Loucy (cell line): ENCODE data around the gene DDOST.
"Not testable (repeated sequence)": the region's sequence is repeated elsewhere in the genome, so short reads cannot be mapped to it uniquely, and the experiment has no call there.

Experiments
- CTCF ChIP-seq: fragments of 200-600 bp; sonication (generic); conservative IDR thresholded peaks from 2 replicates; pipeline ENCODE4 v1.5.1; 2014; ENCODE audit warnings: mild to moderate bottlenecking, antibody characterized with exemption, low read length
- EZH2phosphoT487 ChIP-seq: fragments of 200-600 bp; IDR thresholded peaks from 2 replicates; pipeline ENCODE4 v1.6.1; 2018; ENCODE audit warnings: antibody characterized with exemption, mild to moderate bottlenecking, moderate library complexity, borderline replicate concordance

- not testable (repeated sequence) for TF ChIP-seq CTCF, EZH2phosphoT487
Observed at GRCh38 chr1:20673626-20674025, 12.5 kb upstream of the DDOST start.
